HPDE6-E6E7 (cell line): ENCODE results near the gene NDC1.
A peak's percentile ranks its signal among the peaks of the same experiment; 100 is the strongest.
"Not testable (repeated sequence)": the region's sequence is repeated elsewhere in the genome, so short reads cannot be mapped to it uniquely, and the experiment has no call there.

Experiments
- DNase-seq: peaks from one replicate; pipeline ENCODE4 v3.0.0; 2011; ENCODE audit warnings: missing footprints; ENCODE audit errors: extremely low spot score

Gene NDC1

DNA sequence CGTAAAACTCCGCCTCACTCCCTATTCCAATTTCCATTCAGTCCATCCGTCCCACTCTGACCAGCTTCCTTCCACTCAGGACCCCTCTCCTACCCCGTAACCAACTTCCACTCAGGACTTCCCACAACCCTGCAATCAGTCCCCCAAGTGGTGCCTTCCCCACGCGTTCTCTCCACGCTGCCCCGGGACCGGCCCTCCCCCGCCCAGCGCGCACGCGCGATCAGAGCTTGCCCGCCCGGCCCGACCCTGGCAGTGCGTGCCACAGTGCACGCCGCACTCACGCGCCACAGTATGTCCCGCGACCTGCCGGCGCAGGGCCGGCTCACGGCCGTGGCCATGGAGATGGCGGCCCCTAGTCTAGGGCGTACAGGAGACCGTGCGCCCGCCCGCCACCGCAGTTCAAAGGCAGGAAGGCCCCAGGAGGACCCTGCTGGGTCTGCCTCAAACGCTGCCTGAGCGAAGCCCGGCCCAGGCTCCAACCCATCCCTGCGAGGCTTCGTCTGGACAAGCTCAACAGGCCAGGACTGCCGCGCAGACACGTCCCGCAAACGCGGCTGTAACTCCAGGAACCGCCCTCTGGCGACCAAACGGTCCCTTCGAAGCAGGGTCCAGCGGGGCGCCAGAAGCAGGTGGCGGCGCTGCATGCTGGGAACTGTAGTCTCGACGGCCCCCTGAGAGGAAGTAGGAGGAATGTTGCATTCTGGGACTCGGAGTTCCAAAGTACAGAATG lies at the start of gene NDC1:
NDC1 (minus strand) TSS at position 373 of the 730 bp plus-strand sequence; CDS start at position 338, 35 bp downstream.
- peak; percentile 94 for DNase-seq

GRCh38 chr1:53883600-53883999 lies 45.5 kb upstream of the NDC1 start:
- not testable (repeated sequence) for DNase-seq

DNA sequence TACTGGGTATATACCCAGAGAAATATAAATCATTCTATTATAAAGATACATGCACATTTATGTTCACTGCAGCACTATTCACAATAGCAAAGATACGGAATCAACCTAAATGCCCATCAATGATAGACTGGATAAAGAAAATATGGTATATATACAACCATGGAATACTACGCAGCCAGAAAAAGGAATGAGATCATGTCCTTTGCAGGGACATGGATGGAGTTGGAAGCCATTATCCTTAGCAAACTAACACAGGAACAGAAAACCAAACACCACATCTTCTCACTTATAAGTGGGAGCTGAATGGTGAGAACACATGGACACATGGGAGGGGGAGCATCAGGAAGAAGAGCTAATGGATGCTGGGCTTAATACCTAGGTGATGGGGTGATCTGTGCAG lies 43.8 kb upstream of the NDC1 start:
- not testable (repeated sequence) for DNase-seq

DNA sequence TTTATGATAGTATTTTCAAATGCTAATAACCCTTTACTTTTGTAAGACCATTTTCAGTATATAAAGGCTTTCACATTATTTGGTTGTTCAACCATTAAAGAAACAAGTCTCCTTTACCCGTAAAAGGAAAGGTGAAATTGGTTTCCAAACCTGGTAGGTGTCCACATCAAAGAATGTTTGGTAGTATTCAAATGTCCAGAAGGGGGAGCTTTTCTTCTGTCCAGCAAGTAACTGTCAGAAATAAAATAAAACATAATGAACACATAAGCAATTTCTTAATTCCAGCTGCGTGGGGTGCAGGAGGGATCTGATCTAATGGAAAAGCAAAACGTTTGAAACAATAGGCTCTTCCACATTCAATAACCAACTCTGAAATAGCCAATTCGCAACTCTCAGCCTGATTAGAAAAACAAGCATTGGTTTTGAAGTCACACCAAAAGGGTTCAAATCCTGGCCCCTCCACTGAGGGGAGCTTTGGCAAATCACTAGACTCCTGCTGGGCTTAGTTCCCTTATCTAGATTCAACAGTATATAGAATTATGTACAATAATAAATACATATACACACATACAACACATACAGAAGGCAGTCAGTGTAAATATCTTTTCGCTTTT lies 40.5 kb upstream of the NDC1 start:
- DNase-seq = peak; percentile 26

DNA sequence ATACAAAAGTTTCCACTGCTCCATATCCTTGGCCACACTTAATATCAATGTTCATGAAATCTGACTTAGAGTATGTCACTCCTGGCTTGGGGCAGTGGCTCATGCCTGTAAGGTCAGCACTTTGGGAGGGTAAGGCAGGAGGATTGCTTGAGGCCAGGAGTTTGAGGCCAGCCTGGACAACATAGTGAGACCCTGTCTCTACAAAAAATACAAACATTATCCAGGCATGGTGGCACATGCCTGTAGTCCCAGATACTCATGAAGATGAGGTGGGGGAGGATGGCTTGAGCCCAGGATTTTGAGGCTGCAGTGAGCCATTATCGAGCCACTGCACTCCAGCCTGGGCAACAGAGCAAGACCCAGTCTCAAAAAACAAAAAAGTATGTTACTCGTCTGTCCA lies 37.1 kb upstream of the NDC1 start:
- not testable (repeated sequence) for DNase-seq

DNA sequence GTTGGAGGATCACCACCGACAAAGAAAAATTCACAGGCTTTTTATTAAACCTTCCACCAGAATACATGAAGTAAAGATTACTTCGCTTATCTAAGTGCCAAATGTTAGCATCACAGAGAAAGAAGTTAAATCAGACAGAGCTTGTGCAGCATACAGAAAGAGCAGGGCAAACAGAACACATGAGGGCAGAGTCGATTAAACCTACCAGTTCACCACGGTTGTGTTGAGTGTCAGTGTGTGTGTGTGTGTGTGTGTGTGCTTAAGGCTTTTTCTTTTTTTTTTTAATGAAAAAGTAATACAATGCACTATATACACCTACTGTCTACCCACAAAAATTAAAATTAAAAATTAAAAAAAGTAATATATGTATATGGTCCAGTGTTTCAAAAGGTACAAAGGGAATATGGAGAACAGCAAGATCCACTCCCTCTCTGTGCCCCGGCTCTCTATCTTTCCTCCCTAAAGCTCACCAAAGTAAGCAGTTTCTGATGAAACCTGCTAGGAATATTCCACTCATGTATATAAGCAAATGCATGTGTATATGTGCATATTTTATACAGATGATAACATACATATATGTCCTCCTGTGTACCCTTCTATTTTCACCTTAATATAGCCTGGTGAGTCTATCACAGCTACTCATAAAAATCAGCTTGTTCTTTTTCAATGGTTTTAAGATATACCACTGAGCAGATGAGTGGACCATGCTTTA lies 33.8 kb upstream of the NDC1 start:
- no peak for DNase-seq

DNA sequence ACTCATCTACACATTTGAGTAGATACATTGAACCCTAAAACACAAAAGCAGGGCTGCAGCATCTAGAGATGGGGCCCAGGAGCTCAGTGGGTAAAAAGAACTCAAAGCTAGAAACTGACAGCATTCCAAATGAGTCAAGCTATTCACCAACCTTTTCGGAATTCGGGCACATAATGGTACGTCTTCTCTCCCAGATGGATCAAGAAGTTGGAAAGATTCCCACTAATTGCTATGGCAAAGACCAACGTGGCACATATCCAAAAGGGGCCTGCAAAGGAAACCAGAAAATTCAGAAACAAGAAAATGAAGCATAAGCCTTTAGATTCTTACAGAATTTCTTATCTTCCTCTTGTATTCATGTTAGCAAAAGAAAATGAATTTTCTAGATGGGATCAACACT lies 33.1 kb upstream of the NDC1 start:
- no peak for DNase-seq

DNA sequence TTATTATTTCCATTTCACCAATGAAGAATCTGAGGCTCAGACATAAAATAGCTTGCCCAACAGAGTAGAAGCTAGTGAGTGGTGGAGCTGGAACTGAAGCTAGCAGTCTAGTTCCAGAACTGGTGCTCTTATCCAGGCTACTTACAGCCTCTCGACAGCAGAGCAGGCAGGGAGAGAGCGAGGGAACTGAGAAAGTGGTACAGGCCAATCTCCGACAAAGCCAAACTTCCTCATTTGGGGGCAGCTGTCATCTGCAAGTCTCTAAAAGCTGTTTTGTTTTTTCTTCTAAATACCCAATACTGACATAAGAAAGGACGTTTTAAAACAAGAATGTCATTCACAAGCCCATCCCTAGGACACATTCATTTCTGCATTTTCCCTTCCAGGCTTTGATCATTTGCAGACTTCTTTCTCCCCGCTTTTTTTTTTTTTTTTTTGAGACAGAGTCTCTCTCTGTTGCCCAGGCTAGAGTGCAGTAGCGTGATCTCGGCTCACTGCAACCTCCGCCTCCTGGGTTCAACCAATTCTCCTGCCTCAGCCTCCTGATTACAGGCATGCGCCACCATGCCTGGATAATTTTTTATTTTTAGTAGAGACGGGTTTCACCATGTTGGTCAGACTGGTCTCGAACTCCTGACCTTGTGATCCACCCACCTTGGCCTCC lies 31.5 kb upstream of the NDC1 start:
- no peak for DNase-seq

- DNase-seq = no peak
These were observed 30.5 kb upstream of the NDC1 start for GRCh38 chr1:53868565-53868964.

DNA sequence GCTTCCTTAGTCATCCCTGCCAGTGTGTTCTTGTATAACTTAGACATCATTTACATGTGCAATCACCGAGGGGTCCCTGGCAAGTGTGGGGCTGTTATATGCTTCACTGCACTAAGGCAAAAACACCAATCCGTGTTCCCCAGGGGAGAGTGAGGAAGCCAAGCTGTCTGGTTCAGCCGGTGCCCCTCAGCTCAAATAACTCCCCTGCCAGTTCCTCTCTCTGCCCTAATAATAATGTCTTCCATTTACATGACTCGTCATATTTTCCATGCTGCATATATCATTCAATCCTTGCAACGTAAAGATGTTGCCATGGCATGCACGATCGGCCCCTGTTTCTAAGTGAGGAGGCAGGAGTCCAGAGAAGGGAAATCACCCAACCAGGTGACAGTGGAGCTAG lies 24.4 kb upstream of the NDC1 start:
- DNase-seq = no peak

DNA sequence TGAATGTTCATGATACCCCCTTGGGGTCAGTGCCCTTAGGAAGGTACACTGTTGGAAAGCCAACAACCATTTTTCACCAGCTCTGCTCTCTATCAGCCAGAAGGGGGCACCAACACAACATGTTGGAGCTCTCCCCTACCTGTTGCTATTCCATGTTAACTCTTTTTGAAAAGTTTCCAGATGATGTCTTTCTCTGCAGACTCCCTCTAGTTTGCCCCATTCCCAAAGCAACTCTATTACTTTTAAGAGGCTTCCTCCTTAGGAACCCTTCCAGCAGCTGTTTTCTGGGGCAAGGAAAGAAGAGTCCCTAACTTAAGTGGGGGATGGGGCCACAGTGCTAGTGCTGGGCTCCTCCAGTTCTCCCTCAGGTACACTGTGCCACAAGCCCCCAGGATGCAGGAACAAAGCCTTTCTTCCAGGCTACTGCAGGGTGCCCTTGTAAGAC lies 22.9 kb upstream of the NDC1 start:
- DNase-seq = peak; percentile 45

DNA sequence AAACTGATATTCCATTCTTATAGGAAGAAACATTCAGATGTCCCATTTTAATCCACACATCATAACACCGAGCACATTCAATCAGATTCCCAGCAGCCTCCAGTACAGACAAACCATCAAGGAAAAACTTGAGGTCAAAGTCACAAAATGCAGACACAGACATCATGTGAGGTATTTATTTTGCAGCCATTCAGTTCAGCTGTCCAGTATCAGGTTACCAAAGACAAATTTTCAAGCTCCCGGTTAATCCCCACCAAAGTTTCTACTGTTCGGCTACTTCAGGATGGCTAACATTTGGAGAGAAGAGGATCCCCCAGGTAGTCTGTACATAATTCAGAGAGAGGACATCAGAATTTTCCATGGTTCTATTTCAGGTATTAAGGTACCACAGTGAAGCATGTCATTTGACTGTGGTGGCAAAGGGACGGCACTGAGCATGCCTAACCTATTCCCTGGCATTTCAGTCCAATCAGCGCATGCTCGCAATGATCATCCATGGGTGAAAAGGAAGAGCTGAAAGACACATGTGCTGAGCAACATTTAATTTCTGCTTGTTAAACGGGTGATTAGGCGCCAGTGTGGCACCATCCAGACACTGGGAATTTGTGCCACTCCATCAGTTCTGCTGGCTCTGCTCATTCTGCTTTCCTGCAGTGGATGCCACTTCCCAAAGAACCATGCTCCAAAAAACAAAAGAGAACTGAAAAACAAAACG lies 13.6 kb upstream of the NDC1 start:
- DNase-seq = no peak

- no peak for DNase-seq
These were observed 12.1 kb upstream of the NDC1 start for GRCh38 chr1:53850082-53850673.

- DNase-seq = no peak
These were observed 9.9 kb upstream of the NDC1 start for GRCh38 chr1:53847980-53848379.

GRCh38 chr1:53842347-53842746 lies 4.3 kb upstream of the NDC1 start:
- no peak for DNase-seq

DNA sequence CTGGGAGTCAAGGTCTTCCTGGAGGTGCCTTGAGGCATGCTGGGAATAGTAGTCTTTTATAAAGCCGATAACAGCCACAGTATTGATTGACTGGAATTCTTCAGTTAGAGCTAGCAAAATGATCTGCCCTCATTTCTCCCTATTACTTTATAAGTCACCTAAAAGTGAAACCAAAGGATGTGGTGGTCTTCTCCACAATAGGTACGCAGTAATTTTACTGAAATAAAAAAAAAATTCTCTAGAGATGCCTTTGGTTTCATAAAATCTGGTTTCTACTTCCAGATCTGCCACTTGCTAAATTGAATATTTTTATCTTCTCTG lies 518 bp upstream of the NDC1 start:
- DNase-seq = no peak

DNA sequence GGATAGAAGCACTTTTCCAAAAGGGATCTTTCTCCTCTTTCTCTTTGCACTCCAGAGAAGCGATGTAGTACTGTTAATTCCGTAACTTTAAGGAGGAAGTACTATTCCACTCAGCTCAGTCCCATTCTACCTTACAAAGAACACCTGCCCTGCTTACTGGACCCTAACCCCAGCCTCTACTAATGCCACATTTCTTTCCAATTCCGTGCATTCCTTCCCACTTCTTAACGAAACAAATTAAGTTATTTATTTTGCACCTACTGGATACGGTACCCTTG lies 511 bp downstream of the NDC1 start:
- DNase-seq = no peak

GRCh38 chr1:53835491-53835890 lies 2.6 kb downstream of the NDC1 start:
- no peak for DNase-seq

DNA sequence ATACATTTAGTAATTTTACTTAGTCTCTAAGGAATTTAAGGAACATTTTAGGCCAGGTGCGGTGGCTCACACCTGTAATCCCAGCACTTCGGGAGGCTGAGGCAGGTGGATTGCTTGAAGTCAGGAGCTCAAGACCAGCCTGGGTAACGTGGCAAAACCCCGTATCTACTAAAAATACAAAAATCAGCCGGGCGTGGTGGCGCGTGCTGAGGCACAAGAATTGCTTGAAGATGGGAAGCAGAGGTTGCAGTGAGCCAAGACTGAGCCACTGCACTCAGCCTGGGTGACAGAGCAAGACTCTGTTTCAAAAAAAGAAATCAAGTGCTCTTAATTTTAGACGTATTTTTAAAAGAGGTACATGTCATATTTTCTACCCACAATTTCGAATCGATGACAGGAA lies 3.3 kb downstream of the NDC1 start:
- no peak for DNase-seq

GRCh38 chr1:53833393-53833792 lies 4.7 kb downstream of the NDC1 start:
- no peak for DNase-seq

- DNase-seq = no peak
These were observed 11.7 kb downstream of the NDC1 start for GRCh38 chr1:53826367-53826766.

GRCh38 chr1:53825306-53825705 lies 12.8 kb downstream of the NDC1 start:
- no peak for DNase-seq
